HL-60 (cell line): ENCODE measurements around the gene RILPL1.
A peak's percentile ranks its signal among the peaks of the same experiment; 100 is the strongest.
"Not testable (repeated sequence)": the region's sequence is repeated elsewhere in the genome, so short reads cannot be mapped to it uniquely, and the experiment has no call there.

Experiments
- DNase-seq, 2 experiments: peaks; one replicate each; pipeline ENCODE4 v3.0.0-alpha.2; 2010 to 2020; ENCODE audit warnings: low read depth in 1 of 2, low spot score in 1 of 2
- H3K27ac ChIP-seq: fragments of 250-450 bp; sonication (Bioruptor Pico); replicated peaks from 2 replicates; pipeline ENCODE4 v1.5.1; 2020; ENCODE audit warnings: mild to moderate bottlenecking, moderate library complexity
- H3K27me3 ChIP-seq: fragments of 250-450 bp; sonication (Bioruptor Pico); 2 replicates; pipeline ENCODE4 v1.5.1; 2021; ENCODE audit warnings: mild to moderate bottlenecking, moderate library complexity; ENCODE audit not compliant: insufficient read depth, poor library complexity, severe bottlenecking
- H3K4me3 ChIP-seq: replicated peaks from 2 replicates; pipeline ENCODE4 v1.5.1; 2011; ENCODE audit warnings: mild to moderate bottlenecking, control low read depth, low read length; ENCODE audit not compliant: insufficient read depth
- GABPA ChIP-seq: IDR thresholded peaks from 2 replicates; pipeline ENCODE4 v1.6.1; 2012; ENCODE audit warnings: low read depth
- POLR2AphosphoS5 ChIP-seq: IDR thresholded peaks from 2 replicates; pipeline ENCODE4 v1.6.1; 2012; ENCODE audit warnings: low read depth
- SPI1 ChIP-seq: IDR thresholded peaks from 2 replicates; pipeline ENCODE4 v1.6.1; 2012; ENCODE audit warnings: low read depth, mild to moderate bottlenecking, borderline replicate concordance
- TF ChIP-seq, protein P1 (sequence below): IDR thresholded peaks from one replicate; pipeline ENCODE4 v1.5.1; 2011; ENCODE audit warnings: low read length, control low read depth, inconsistent platforms; ENCODE audit not compliant: insufficient read depth
- TF ChIP-seq, protein P2 (sequence below): IDR thresholded peaks from 2 replicates; pipeline ENCODE4 v1.6.1; 2012; ENCODE audit warnings: low read depth; ENCODE audit not compliant: insufficient replicate concordance

The RILPL1 gene

DNA sequence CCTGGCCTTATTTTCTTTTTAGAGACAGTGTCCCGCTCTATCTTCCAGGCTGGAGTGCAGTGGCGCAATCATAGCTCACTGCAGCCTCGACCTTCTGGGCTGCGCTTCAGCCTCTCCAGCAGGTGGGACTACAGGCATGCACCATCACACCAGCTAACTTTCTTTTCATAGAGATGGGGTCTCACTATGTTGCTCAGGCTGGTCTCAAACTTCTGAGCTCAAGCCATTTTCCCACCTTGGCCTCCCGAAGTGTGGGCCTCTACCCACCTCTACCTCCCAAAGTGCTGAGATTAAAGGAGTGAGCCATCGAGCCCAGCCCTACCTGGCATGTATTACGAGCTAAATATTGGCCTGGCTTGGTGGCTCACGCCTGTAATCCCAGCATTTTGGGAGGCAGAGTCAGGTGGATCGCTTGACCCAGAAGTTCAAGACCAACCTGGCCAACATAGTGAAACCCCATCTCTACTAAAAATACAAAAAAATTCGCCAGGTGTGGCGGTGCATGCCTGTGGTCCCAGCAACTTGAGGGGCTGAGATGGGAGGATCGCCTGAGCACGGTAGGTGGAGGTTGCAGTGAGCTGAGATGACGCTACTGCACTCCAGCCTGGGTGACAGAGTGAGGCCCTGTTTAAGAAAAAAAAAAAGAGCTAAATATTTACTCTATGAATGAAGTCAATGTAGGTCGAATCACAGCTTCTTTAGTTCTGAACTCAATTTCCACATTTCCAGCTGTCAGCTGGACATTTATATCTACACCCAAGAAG is 7.6 kb upstream of the RILPL1 start:
- DNase-seq = no peak

DNA sequence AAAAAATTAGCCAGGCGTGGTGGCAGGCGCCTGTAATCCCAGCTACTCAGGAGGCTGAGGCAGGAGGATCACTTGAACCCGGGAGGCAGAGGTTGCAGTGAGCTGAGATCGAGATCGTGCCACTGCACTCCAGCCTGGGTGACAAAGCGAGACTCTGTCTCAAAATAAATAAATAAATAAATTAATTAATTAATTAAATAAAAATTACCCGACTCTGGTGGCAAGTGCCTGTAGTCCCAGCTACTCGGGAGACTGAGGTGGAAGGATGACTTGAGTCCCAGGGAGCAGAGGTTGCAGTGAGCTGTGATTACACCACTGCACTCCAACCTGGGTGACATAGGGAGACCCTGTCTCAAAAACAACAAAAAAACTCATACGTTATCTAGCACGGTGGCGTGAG is 2.4 kb upstream of the RILPL1 start:
- not testable (repeated sequence) for H3K4me3 ChIP-seq, H3K27ac ChIP-seq, DNase-seq, H3K27me3 ChIP-seq

More for the DNA sequence above, 7.6 kb upstream of the RILPL1 start:
- Histone ChIP-seq H3K27me3 (no peaks in the 10 kb centered on the region), H3K4me3 (no peak overlapping the region), H3K27ac (no peak overlapping the region)
- TF ChIP-seq SPI1 = no peak
- TF ChIP-seq, protein P1, sequence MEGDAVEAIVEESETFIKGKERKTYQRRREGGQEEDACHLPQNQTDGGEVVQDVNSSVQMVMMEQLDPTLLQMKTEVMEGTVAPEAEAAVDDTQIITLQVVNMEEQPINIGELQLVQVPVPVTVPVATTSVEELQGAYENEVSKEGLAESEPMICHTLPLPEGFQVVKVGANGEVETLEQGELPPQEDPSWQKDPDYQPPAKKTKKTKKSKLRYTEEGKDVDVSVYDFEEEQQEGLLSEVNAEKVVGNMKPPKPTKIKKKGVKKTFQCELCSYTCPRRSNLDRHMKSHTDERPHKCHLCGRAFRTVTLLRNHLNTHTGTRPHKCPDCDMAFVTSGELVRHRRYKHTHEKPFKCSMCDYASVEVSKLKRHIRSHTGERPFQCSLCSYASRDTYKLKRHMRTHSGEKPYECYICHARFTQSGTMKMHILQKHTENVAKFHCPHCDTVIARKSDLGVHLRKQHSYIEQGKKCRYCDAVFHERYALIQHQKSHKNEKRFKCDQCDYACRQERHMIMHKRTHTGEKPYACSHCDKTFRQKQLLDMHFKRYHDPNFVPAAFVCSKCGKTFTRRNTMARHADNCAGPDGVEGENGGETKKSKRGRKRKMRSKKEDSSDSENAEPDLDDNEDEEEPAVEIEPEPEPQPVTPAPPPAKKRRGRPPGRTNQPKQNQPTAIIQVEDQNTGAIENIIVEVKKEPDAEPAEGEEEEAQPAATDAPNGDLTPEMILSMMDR = no peak
- no peak for TF ChIP-seq GABPA
- TF ChIP-seq, protein P2, sequence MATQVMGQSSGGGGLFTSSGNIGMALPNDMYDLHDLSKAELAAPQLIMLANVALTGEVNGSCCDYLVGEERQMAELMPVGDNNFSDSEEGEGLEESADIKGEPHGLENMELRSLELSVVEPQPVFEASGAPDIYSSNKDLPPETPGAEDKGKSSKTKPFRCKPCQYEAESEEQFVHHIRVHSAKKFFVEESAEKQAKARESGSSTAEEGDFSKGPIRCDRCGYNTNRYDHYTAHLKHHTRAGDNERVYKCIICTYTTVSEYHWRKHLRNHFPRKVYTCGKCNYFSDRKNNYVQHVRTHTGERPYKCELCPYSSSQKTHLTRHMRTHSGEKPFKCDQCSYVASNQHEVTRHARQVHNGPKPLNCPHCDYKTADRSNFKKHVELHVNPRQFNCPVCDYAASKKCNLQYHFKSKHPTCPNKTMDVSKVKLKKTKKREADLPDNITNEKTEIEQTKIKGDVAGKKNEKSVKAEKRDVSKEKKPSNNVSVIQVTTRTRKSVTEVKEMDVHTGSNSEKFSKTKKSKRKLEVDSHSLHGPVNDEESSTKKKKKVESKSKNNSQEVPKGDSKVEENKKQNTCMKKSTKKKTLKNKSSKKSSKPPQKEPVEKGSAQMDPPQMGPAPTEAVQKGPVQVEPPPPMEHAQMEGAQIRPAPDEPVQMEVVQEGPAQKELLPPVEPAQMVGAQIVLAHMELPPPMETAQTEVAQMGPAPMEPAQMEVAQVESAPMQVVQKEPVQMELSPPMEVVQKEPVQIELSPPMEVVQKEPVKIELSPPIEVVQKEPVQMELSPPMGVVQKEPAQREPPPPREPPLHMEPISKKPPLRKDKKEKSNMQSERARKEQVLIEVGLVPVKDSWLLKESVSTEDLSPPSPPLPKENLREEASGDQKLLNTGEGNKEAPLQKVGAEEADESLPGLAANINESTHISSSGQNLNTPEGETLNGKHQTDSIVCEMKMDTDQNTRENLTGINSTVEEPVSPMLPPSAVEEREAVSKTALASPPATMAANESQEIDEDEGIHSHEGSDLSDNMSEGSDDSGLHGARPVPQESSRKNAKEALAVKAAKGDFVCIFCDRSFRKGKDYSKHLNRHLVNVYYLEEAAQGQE = no peak
- no peak for TF ChIP-seq POLR2AphosphoS5

DNA sequence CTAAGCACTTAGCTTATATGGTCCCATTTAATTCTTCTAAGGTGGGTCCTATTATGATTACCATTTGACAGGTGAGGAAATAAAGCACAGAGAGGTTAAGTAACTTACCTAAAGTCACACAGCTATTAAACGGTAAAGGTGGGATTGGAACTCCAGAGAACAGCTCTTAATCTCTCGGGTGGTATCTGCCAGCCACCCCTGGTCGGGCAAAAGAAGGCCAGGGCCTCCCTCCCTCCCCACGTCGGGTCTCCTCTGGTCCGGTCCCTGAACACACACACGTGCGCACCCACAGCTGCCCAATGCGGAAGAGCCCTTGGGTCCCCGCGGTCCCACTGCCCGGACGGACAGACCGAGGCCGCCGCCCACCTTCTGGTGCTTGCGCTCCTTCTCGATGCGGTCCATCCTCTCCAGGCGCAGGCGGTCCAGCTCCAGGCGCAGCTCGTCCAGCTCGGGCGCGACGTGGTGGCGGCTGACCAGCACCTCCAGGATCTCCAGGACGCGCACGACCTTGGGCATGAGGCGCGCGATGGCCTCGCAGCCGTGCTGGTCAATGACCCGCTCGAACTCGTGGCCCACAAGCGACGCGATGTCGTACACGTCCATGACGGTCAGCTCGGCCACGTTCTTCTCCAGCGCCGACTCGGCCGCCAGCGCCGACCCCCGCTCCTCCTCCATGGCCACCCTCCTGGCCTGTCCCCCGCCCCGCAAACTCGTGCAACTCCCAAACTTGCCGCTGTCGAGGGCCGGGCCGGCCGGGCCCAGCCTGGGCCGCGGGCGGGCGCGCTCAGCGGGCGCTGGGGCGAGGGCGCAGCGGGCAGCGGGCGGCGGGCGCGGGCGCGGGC is 490 bp downstream of the RILPL1 start:
- Histone ChIP-seq H3K27ac (no peak overlapping the region), H3K4me3 (peak overlapping the region; percentile 38), H3K27me3 (peaks cover 9% of the 10 kb centered on the region)
- TF ChIP-seq, protein P1 = no peak
- TF ChIP-seq POLR2AphosphoS5 (no peak), SPI1 (no peak), GABPA (no peak)
- TF ChIP-seq, protein P2 = no peak
- no peak for DNase-seq

DNA sequence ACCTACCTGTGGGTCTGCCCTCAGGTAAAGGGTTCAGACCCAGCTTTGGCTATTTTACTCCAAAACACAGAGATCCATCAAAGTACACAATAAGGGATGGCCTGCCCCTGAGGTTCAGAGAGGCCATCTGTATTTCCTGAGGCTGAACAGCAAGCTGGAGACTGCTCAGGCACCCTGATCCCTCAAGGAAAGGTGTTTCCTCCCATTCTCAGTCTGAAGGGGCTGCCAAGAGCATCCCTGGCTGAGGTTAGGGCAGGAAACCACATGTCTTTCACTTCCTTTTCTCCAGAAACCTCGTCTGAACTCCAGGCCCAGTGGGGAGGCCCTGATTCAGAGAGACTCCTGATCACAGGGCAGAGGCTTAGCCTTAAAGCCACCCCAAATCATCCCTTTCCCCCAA is 1.5 kb downstream of the RILPL1 start:
- H3K27me3 ChIP-seq = peaks cover 9% of the 10 kb centered on the region
- H3K27ac ChIP-seq = no peak overlapping the region
- peak; percentile 55 to 57 for DNase-seq
- no peak for TF ChIP-seq GABPA
- TF ChIP-seq POLR2AphosphoS5 = peak; percentile 45; the same call in 1 of the 2 replicates
- peak; percentile 77 for TF ChIP-seq SPI1
- H3K4me3 ChIP-seq = no peak overlapping the region
